Keratinocyte (primary cell): ENCODE results near the gene PAX4.

ENCODE experiments used
- CTCF ChIP-seq, 3 experiments: IDR thresholded peaks in 1 of 3; conservative IDR thresholded peaks in 1 of 3; optimal IDR thresholded peaks in 1 of 3; 2 replicates in 2 of 3; 3 replicates in 1 of 3; pipeline versions ENCODE3 to v1.5.1; 2011; ENCODE audit warnings: low read length in 3 of 3, mild to moderate bottlenecking in 3 of 3, moderate library complexity in 2 of 3, control low read depth in 1 of 3, inconsistent platforms in 1 of 3; ENCODE audit not compliant: insufficient read depth in 2 of 3; ENCODE audit errors: extremely low read depth in 1 of 3
- EZH2 ChIP-seq: IDR thresholded peaks from one replicate; pipeline ENCODE4 v1.6.1; 2012; ENCODE audit warnings: inconsistent platforms, mild to moderate bottlenecking, low read length, moderate library complexity

DNA sequence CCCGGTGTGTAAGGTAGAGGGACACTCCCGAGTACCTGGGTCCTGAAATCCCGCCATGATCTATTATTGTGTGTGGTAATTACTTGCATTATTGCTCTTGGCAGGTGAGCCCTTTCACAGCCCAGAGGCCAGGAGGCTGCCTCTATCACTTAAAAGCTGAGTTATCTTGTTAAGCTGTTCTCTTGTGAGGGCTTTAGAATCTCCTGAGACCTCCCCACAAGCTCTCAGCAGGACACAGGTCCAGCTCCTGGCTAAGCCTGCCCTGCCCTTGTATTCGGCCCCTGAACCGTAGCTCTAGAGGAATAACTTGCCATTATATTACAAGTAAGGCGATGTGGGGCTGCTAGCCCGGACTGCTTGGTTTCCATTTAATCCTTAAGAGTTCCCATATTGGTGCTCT, 48.0 kb upstream of the PAX4 start:
- TF ChIP-seq CTCF (optimal IDR thresholded peaks at IDR 0.05 in 1 of 3, IDR thresholded peaks at IDR 0.05 in 1 of 3, conservative IDR thresholded peaks at IDR 0.05 in 1 of 3; ENCODE audit: extremely low read depth in 1 of 3, insufficient read depth in 2 of 3, low read length in 3 of 3) = no peak
- TF ChIP-seq EZH2 = no peak
